IMR-90 (cell line): Measurements from ENCODE around the gene NAXE. TPM values are rescaled to one million over a fixed set of nuclear protein-coding genes. Genes with fewer than 3 reads are reported as not detected.

Source experiments
- ATAC-seq: fragments of 200-7000 bp; cut with Tn5 transposase; 2 replicates; pipeline ENCODE4 v1.9.1; 2020; ENCODE audit warnings: low read depth, mild to moderate bottlenecking, moderate library complexity
- BruUV-seq: library from RNA; stranded (reverse); fragments of 400-500 nt; replicated peaks from 2 replicates; lab custom pipeline; 2021; lab: Mats Ljungman, UMichigan
- CTCF ChIA-PET: fragments of 300-600 bp; formaldehyde crosslinking; extraction: SDS; loops from one replicate; lab custom pipeline; 2021; ENCODE audit warnings: antibody characterized with exemption; lab: Yijun Ruan, JAX
- POLR2A ChIA-PET: fragments of 300-600 bp; sonication (Branson Sonifier 250); formaldehyde crosslinking; loops from one replicate; lab custom pipeline; 2022; ENCODE audit warnings: antibody characterized with exemption; ENCODE audit not compliant: unreplicated experiment; lab: Charles Lee
- DNase-seq: peaks from one replicate; pipeline ENCODE4 v3.0.0; 2013
- H2AFZ ChIP-seq: replicated peaks from 2 replicates; pipeline ENCODE3; 2013; ENCODE audit warnings: low read length, mild to moderate bottlenecking; ENCODE audit not compliant: poor library complexity
- H2AK5ac ChIP-seq: 2 replicates; pipeline ENCODE4 v1.6.1; 2013; ENCODE audit warnings: low read depth, low read length, inconsistent platforms
- H2AK9ac ChIP-seq: replicated peaks from 2 replicates; pipeline ENCODE3; 2013; ENCODE audit warnings: mild to moderate bottlenecking, low read depth, low read length, moderate library complexity; ENCODE audit not compliant: poor library complexity
- H2BK120ac ChIP-seq: 2 replicates; pipeline ENCODE4 v1.6.1; 2013; ENCODE audit warnings: low read depth, low read length, inconsistent platforms
- H2BK15ac ChIP-seq: 3 replicates; pipeline ENCODE4 v1.6.1; 2013; ENCODE audit warnings: low read depth, low read length, inconsistent platforms
- H2BK20ac ChIP-seq: 2 replicates; pipeline ENCODE4 v1.6.1; 2013; ENCODE audit warnings: low read depth, mild to moderate bottlenecking, inconsistent platforms, low read length, moderate library complexity
- H2BK5ac ChIP-seq: 2 replicates; pipeline ENCODE4 v1.6.1; 2013; ENCODE audit warnings: mild to moderate bottlenecking, low read depth, low read length, inconsistent platforms; ENCODE audit not compliant: poor library complexity, severe bottlenecking
- H3K14ac ChIP-seq: replicated peaks from 2 replicates; pipeline ENCODE4 v1.6.1; 2013; ENCODE audit warnings: low read depth, low read length, inconsistent platforms
- H3K18ac ChIP-seq: 2 replicates; pipeline ENCODE4 v1.6.1; 2013; ENCODE audit warnings: low read depth, low read length, control low read depth
- H3K23ac ChIP-seq: 2 replicates; pipeline ENCODE4 v1.6.1; 2013; ENCODE audit warnings: low read depth, low read length, inconsistent platforms
- H3K27ac ChIP-seq: 2 replicates; pipeline ENCODE4 v1.5.1; 2013; ENCODE audit warnings: mild to moderate bottlenecking, control low read depth, low read length; ENCODE audit not compliant: insufficient read depth
- H3K27me3 ChIP-seq: 2 replicates; pipeline ENCODE4 v1.6.1; 2013; ENCODE audit warnings: low read length; ENCODE audit not compliant: control insufficient read depth, insufficient read depth
- H3K36me3 ChIP-seq: 2 replicates; pipeline ENCODE4 v1.6.1; 2013; ENCODE audit warnings: low read length, mixed read lengths; ENCODE audit not compliant: control insufficient read depth, insufficient read depth
- H3K4ac ChIP-seq: 2 replicates; pipeline ENCODE4 v1.6.1; 2013; ENCODE audit warnings: low read depth, low read length, inconsistent platforms
- H3K4me1 ChIP-seq: 2 replicates; pipeline ENCODE4 v1.6.1; 2013; ENCODE audit warnings: low read length, mixed read lengths; ENCODE audit not compliant: control insufficient read depth, insufficient read depth
- H3K4me2 ChIP-seq: 2 replicates; pipeline ENCODE4 v1.6.1; 2013; ENCODE audit warnings: low read depth, mild to moderate bottlenecking, control low read depth, low read length, moderate library complexity
- H3K4me3 ChIP-seq: 2 replicates; pipeline ENCODE4 v1.5.1; 2013; ENCODE audit warnings: low read depth, mild to moderate bottlenecking, control low read depth, low read length, moderate library complexity; ENCODE audit not compliant: insufficient read depth
- H3K56ac ChIP-seq: 2 replicates; pipeline ENCODE4 v1.6.1; 2013; ENCODE audit warnings: low read length, inconsistent platforms; ENCODE audit not compliant: insufficient read depth; ENCODE audit errors: extremely low read depth
- H3K79me1 ChIP-seq, 2 experiments: 2 replicates each; pipeline ENCODE4 v1.6.1; 2013; ENCODE audit warnings: low read length in 2 of 2, inconsistent platforms in 1 of 2, low read depth in 1 of 2
- H3K9ac ChIP-seq: 2 replicates; pipeline ENCODE4 v1.6.1; 2013; ENCODE audit warnings: low read depth, low read length, control low read depth
- H3K9me1 ChIP-seq: 2 replicates; pipeline ENCODE4 v1.6.1; 2013; ENCODE audit warnings: low read length, inconsistent platforms; ENCODE audit not compliant: insufficient read depth
- H3K9me3 ChIP-seq: 2 replicates; pipeline ENCODE4 v1.6.1; 2013; ENCODE audit warnings: low read length; ENCODE audit not compliant: control insufficient read depth, insufficient read depth
- H4K20me1 ChIP-seq: 2 replicates; pipeline ENCODE4 v1.6.1; 2013; ENCODE audit warnings: low read length, inconsistent platforms; ENCODE audit not compliant: insufficient read depth
- H4K5ac ChIP-seq: 2 replicates; pipeline ENCODE4 v1.6.1; 2013; ENCODE audit warnings: mild to moderate bottlenecking, low read depth, low read length, control low read depth
- H4K8ac ChIP-seq, 2 experiments: 2 replicates each; pipeline ENCODE4 v1.6.1; 2013; ENCODE audit warnings: low read depth in 2 of 2, low read length in 2 of 2, control low read depth in 1 of 2, inconsistent platforms in 1 of 2
- H4K91ac ChIP-seq: 2 replicates; pipeline ENCODE4 v1.6.1; 2013; ENCODE audit warnings: low read depth, low read length, inconsistent platforms; ENCODE audit not compliant: insufficient read depth
- BHLHE40 ChIP-seq: fragments of 150-350 bp; IDR thresholded peaks from 2 replicates; pipeline ENCODE4 v1.6.1; 2016; ENCODE audit warnings: mild to moderate bottlenecking, low read depth, low read length
- CEBPB ChIP-seq: IDR thresholded peaks from 2 replicates; pipeline ENCODE4 v1.6.1; 2012; ENCODE audit warnings: low read depth, low read length, improper control_type of control experiment
- CHD1 ChIP-seq: IDR thresholded peaks from 2 replicates; pipeline ENCODE4 v1.6.1; 2012; ENCODE audit warnings: low read depth, low read length, improper control_type of control experiment
- CTCF ChIP-seq: conservative IDR thresholded peaks from 2 replicates; pipeline ENCODE4 v1.5.1; 2012; ENCODE audit warnings: mild to moderate bottlenecking, low read depth, low read length, improper control_type of control experiment
- ELK1 ChIP-seq: fragments of 150-350 bp; IDR thresholded peaks from 2 replicates; pipeline ENCODE4 v1.6.1; 2016; ENCODE audit warnings: low read depth, mild to moderate bottlenecking, low read length, moderate library complexity, borderline replicate concordance
- FOS ChIP-seq: fragments of 150-350 bp; IDR thresholded peaks from 2 replicates; pipeline ENCODE4 v1.6.1; 2016; ENCODE audit warnings: low read depth, low read length
- MAZ ChIP-seq: IDR thresholded peaks from 2 replicates; pipeline ENCODE4 v1.6.1; 2012; ENCODE audit warnings: low read depth, mild to moderate bottlenecking, low read length, improper control_type of control experiment, moderate library complexity, borderline replicate concordance
- POLR2A ChIP-seq: IDR thresholded peaks from 2 replicates; pipeline ENCODE4 v1.6.1; 2012; ENCODE audit warnings: mild to moderate bottlenecking, low read depth, low read length
- RCOR1 ChIP-seq: IDR thresholded peaks from 2 replicates; pipeline ENCODE4 v1.6.1; 2012; ENCODE audit warnings: mild to moderate bottlenecking, low read length, improper control_type of control experiment; ENCODE audit not compliant: insufficient replicate concordance
- SMC3 ChIP-seq: fragments of 150-350 bp; IDR thresholded peaks from 2 replicates; pipeline ENCODE4 v1.6.1; 2016; ENCODE audit warnings: low read depth, mild to moderate bottlenecking, antibody characterized with exemption, low read length, moderate library complexity
- USF2 ChIP-seq: fragments of 150-350 bp; IDR thresholded peaks from 2 replicates; pipeline ENCODE4 v1.6.1; 2017; ENCODE audit warnings: mild to moderate bottlenecking, antibody characterized with exemption, low read length, low read depth
- WGBS, 2 experiments: methylation state at CpG; one replicate each; pipeline versions ENCODE4 v1.1.5 to v1.1.7; 2013; ENCODE audit warnings: missing lambda C conversion rate in 2 of 2; ENCODE audit not compliant: insufficient read length in 1 of 2; ENCODE audit errors: extremely low coverage in 2 of 2; 5-methylcytosine and 5-hydroxymethylcytosine counted together
- dilution Hi-C: fragments of 300-500 bp; cut with HindIII; formaldehyde crosslinking; loops from one replicate; pipeline ENCODE4 v1.14.3; 2018; ENCODE audit warnings: low sequenced_read_pairs; ENCODE audit not compliant: unreplicated experiment
- in situ Hi-C: fragments of 300-500 bp; cut with MboI; formaldehyde crosslinking; loops from 3 replicates; pipeline ENCODE4 v1.14.3; 2019; ENCODE audit warnings: low sequenced_read_pairs, inconsistent platforms, mixed read lengths
- intact Hi-C: fragments of 100-400 bp; cut with micrococcal nuclease; formaldehyde crosslinking; loops from 2 replicates; pipeline ENCODE4 v1.10.0; 2022
- polyA plus RNA-seq, 3 experiments: library from polyadenylated mRNA; depleted of rRNA; stranded (reverse); fragments of >200 nt; gene quantifications; 2 replicates each; pipeline ENCODE4 v1.2.3, GENCODE V29; 2012; ENCODE audit warnings: low replicate concordance in 1 of 3
- total RNA-seq: library from RNA; depleted of rRNA; stranded (reverse); fragments of >200 nt; gene quantifications from 2 replicates; pipeline ENCODE4 v1.2.3, GENCODE V29; 2012

Gene NAXE
- total and polyA plus RNA-seq, 2 of the 4 experiments (the other 2 are of a cell fraction): 61.0 to 74.2 TPM

- H3K27ac ChIP-seq: no peak overlapping the region
- dilution Hi-C loops (no loop called here), in situ Hi-C loops (no loop called here), intact Hi-C loops (no loop called here)
- H3K4me2 ChIP-seq: no peak overlapping the region
- no peaks in the 10 kb centered on the region for H3K9me3 ChIP-seq
- no peak overlapping the region for H2BK120ac ChIP-seq
- H4K91ac ChIP-seq: no peak overlapping the region
- ATAC-seq (no peak), DNase-seq (no peak)
- peaks cover 0 to 2% of the 10 kb centered on the region in 2 experiments; a peak in 1 of 4 replicates for H3K79me1 ChIP-seq
- no peak overlapping the region for H4K8ac ChIP-seq
- H3K4me1 ChIP-seq: no peaks in the 10 kb centered on the region
- H2AK5ac ChIP-seq: no peak overlapping the region
- TF ChIP-seq MAZ (no peak), BHLHE40 (no peak), ELK1 (no peak), FOS (no peak), CHD1 (no peak), POLR2A (no peak), SMC3 (no peak), CTCF (no peak), USF2 (no peak), CEBPB (no peak), RCOR1 (no peak)
- no TSS peak for BruUV-seq
- H3K4me3 ChIP-seq: no peak overlapping the region
- H2BK5ac ChIP-seq: no peak overlapping the region
- no peak overlapping the region for H3K4ac ChIP-seq
- H4K20me1 ChIP-seq: no peaks in the 10 kb centered on the region
- no peaks in the 10 kb centered on the region for H3K27me3 ChIP-seq
- no peak overlapping the region for H4K5ac ChIP-seq
- H2BK20ac ChIP-seq: no peak overlapping the region
- peaks cover 4% of the 10 kb centered on the region; the same call in 1 of the 2 replicates for H3K9me1 ChIP-seq
- no peak overlapping the region for H2BK15ac ChIP-seq
- no peak overlapping the region for H3K14ac ChIP-seq
- WGBS, 2 experiments: 100% methylated on average over 1 of the region's 3 CpGs; no CpG with 5 or more reads in 1 of the 2 experiments
- POLR2A ChIA-PET: no interaction called here
- H2AFZ ChIP-seq: no peak overlapping the region
- CTCF ChIA-PET: no interaction called here
- no peak overlapping the region for H3K23ac ChIP-seq
- H2AK9ac ChIP-seq: no peak overlapping the region
- peaks cover 16% of the 10 kb centered on the region for H3K36me3 ChIP-seq
- no peak overlapping the region for H3K9ac ChIP-seq
- no peak overlapping the region for H3K56ac ChIP-seq
- no peak overlapping the region for H3K18ac ChIP-seq
These were observed 45.3 kb upstream of the NAXE start for GRCh38 chr1:156546267-156546666.
